A673 (cell line): ENCODE measurements around the gene BCLAF3. TPM values are rescaled to one million over a fixed set of nuclear protein-coding genes. Genes with fewer than 3 reads are reported as not detected.

Experiments used
- BruUV-seq: library from RNA; stranded (reverse); fragments of 400-500 nt; replicated peaks from 2 replicates; lab custom pipeline; 2021; lab: Mats Ljungman, UMichigan
- CTCF ChIA-PET: fragments of 300-600 bp; sonication (Branson Sonifier 250); formaldehyde crosslinking; loops from one replicate; lab custom pipeline; 2022; ENCODE audit warnings: antibody characterized with exemption; lab: Charles Lee
- POLR2A ChIA-PET: fragments of 300-600 bp; sonication (Branson Sonifier 250); formaldehyde crosslinking; loops from one replicate; lab custom pipeline; 2022; ENCODE audit warnings: antibody characterized with exemption; ENCODE audit not compliant: low non-redundant PET; lab: Charles Lee
- DNase-seq: peaks from one replicate; pipeline ENCODE4 v3.0.0-alpha.2; 2015; ENCODE audit warnings: low spot score
- H3K27ac ChIP-seq: fragments of 200-600 bp; sonication (generic); 2 replicates; pipeline ENCODE4 v1.5.1; 2016; ENCODE audit warnings: mixed run types, low read depth, mild to moderate bottlenecking, mixed read lengths, antibody characterized with exemption, low read length; ENCODE audit not compliant: poor library complexity, severe bottlenecking
- H3K27me3 ChIP-seq: fragments of 200-600 bp; sonication (generic); replicated peaks from 2 replicates; pipeline ENCODE4 v1.6.1; 2017; ENCODE audit warnings: mixed run types, low read depth, mild to moderate bottlenecking, mixed read lengths, antibody characterized with exemption, low read length; ENCODE audit not compliant: insufficient read depth, poor library complexity
- H3K36me3 ChIP-seq: fragments of 200-600 bp; sonication (generic); 2 replicates; pipeline ENCODE4 v1.6.1; 2016; ENCODE audit warnings: mixed run types, mild to moderate bottlenecking, mixed read lengths, antibody characterized with exemption, low read length; ENCODE audit not compliant: insufficient read depth, poor library complexity, severe bottlenecking
- H3K4me1 ChIP-seq: fragments of 200-600 bp; sonication (generic); 2 replicates; pipeline ENCODE4 v1.6.1; 2017; ENCODE audit warnings: mixed run types, mild to moderate bottlenecking, mixed read lengths, antibody characterized with exemption, low read length; ENCODE audit not compliant: insufficient read depth, poor library complexity, severe bottlenecking
- H3K4me3 ChIP-seq: fragments of 200-600 bp; sonication (generic); 2 replicates; pipeline ENCODE4 v1.5.1; 2016; ENCODE audit warnings: low read depth, mixed run types, mild to moderate bottlenecking, mixed read lengths, low read length; ENCODE audit not compliant: poor library complexity, severe bottlenecking
- H3K9me3 ChIP-seq: fragments of 200-600 bp; sonication (generic); 2 replicates; pipeline ENCODE4 v1.6.1; 2016; ENCODE audit warnings: mixed run types, low read depth, mild to moderate bottlenecking, mixed read lengths, antibody characterized with exemption, low read length; ENCODE audit not compliant: poor library complexity, severe bottlenecking
- EZH2 ChIP-seq: fragments of 200-600 bp; sonication (generic); IDR thresholded peaks from 2 replicates; pipeline ENCODE4 v1.6.1; 2017; ENCODE audit warnings: borderline replicate concordance, low read depth, mild to moderate bottlenecking, mixed read lengths, antibody characterized with exemption, low read length; ENCODE audit not compliant: poor library complexity, severe bottlenecking
- intact Hi-C: fragments of 100-400 bp; cut with micrococcal nuclease; formaldehyde crosslinking; loops from one replicate; pipeline ENCODE4 v1.10.0; 2022; ENCODE audit not compliant: unreplicated experiment
- total RNA-seq: library from RNA; stranded (reverse); gene quantifications from 2 replicates; pipeline ENCODE4 v1.2.3, GENCODE V29; 2021
- TF ChIP-seq, protein P1 (sequence below): fragments of 300-800, 200-600 bp; sonication (generic); conservative IDR thresholded peaks from 2 replicates; pipeline ENCODE4 v1.5.1; 2017; ENCODE audit warnings: low read depth, mild to moderate bottlenecking, antibody characterized with exemption, low read length, moderate library complexity, mixed read lengths

BCLAF3 gene
- total RNA-seq, 1 experiment from 2014 or later, result 7.7 TPM

- CTCF ChIA-PET, result no interaction called here
- POLR2A ChIA-PET, result no interaction called here
- Histone ChIP-seq H3K36me3 (no peaks in the 10 kb centered on the region), H3K9me3 (no peaks in the 10 kb centered on the region), H3K27ac (no peak overlapping the region), H3K27me3 (no peaks in the 10 kb centered on the region), H3K4me3 (no peak overlapping the region), H3K4me1 (no peaks in the 10 kb centered on the region)
- intact Hi-C loops, result no loop called here
- TF ChIP-seq, protein P1, sequence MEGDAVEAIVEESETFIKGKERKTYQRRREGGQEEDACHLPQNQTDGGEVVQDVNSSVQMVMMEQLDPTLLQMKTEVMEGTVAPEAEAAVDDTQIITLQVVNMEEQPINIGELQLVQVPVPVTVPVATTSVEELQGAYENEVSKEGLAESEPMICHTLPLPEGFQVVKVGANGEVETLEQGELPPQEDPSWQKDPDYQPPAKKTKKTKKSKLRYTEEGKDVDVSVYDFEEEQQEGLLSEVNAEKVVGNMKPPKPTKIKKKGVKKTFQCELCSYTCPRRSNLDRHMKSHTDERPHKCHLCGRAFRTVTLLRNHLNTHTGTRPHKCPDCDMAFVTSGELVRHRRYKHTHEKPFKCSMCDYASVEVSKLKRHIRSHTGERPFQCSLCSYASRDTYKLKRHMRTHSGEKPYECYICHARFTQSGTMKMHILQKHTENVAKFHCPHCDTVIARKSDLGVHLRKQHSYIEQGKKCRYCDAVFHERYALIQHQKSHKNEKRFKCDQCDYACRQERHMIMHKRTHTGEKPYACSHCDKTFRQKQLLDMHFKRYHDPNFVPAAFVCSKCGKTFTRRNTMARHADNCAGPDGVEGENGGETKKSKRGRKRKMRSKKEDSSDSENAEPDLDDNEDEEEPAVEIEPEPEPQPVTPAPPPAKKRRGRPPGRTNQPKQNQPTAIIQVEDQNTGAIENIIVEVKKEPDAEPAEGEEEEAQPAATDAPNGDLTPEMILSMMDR, result no peak
- DNase-seq, result peak; percentile 20
- BruUV-seq, result no TSS peak
Measured at GRCh38 chrX:20026278-20026677, 35.4 kb upstream of the BCLAF3 start.

GRCh38 chrX:20019672-20020365 lies 29.0 kb upstream of the BCLAF3 start:
- no TSS peak for BruUV-seq
- ChIA-PET POLR2A (no interaction called here), CTCF (no interaction called here)
- Histone ChIP-seq H3K4me3 (no peak overlapping the region), H3K36me3 (no peaks in the 10 kb centered on the region), H3K4me1 (no peaks in the 10 kb centered on the region), H3K9me3 (no peaks in the 10 kb centered on the region), H3K27ac (no peak overlapping the region), H3K27me3 (no peaks in the 10 kb centered on the region)
- intact Hi-C loops, result no loop called here
- no peak for DNase-seq
- TF ChIP-seq, protein P1, result no peak

GRCh38 chrX:20016616-20016945 lies 25.7 kb upstream of the BCLAF3 start:
- Histone ChIP-seq H3K4me1 (no peaks in the 10 kb centered on the region), H3K27me3 (no peaks in the 10 kb centered on the region), H3K9me3 (no peaks in the 10 kb centered on the region), H3K4me3 (no peak overlapping the region), H3K36me3 (no peaks in the 10 kb centered on the region), H3K27ac (no peak overlapping the region)
- DNase-seq, result no peak
- no TSS peak for BruUV-seq
- CTCF ChIA-PET, result no interaction called here
- TF ChIP-seq, protein P1, result no peak
- TF ChIP-seq EZH2, result no peak
- POLR2A ChIA-PET, result interaction anchor here (0.6 kb wide), 1 partner anchor 11 kb away, joined by 3 read pairs; no protein-coding TSS in a partner anchor
- intact Hi-C loops, result no loop called here
